Ovary (tissue), 10 donors: ENCODE data around the gene PRMT2. TPM values are rescaled to one million over a fixed set of nuclear protein-coding genes. Genes with fewer than 3 reads are reported as not detected.

Experiments
- DNase-seq, 5 donors: peaks; one replicate each; pipeline ENCODE4 v3.0.0-alpha.2; 2019 to 2020
- H3K27ac ChIP-seq, 2 donors: fragments of 200-600 bp; one replicate each; pipeline versions ENCODE4 v1.5.1 to v1.8.0; 2019 to 2022
- H3K27me3 ChIP-seq: fragments of 200-600 bp; one replicate; pipeline ENCODE4 v1.8.0; 2022
- H3K36me3 ChIP-seq: fragments of 200-600 bp; sonication (generic); one replicate; pipeline ENCODE4 v1.5.1; 2019
- H3K4me1 ChIP-seq: one replicate; pipeline ENCODE4 v1.8.1; 2013; ENCODE audit warnings: mild to moderate bottlenecking, moderate library complexity; ENCODE audit not compliant: insufficient read depth
- H3K4me3 ChIP-seq: fragments of 200-600 bp; sonication (generic); one replicate; pipeline ENCODE4 v1.5.1; 2017
- H3K9me3 ChIP-seq, 2 donors: fragments of 200-600 bp in 1 of 2; sonication (generic) in 1 of 2; one replicate each; pipeline versions ENCODE4 v1.5.1 to v1.8.1; 2013 to 2019; ENCODE audit warnings: mild to moderate bottlenecking in 1 of 2, moderate library complexity in 1 of 2
- EP300 ChIP-seq: sonication (generic); formaldehyde crosslinking; IDR thresholded peaks from one replicate; pipeline ENCODE4 v1.6.1; 2017; ENCODE audit warnings: antibody characterized with exemption
- POLR2A ChIP-seq: fragments of 450-650 bp; IDR thresholded peaks from one replicate; pipeline ENCODE4 v1.6.1; 2017; ENCODE audit warnings: antibody characterized with exemption, mild to moderate bottlenecking, moderate library complexity
- WGBS, 3 donors: extraction: QIAGEN DNeasy Blood & Tissue Kit in 1 of 3; methylation state at CpG; one replicate each; pipeline versions ENCODE4 v1.1.5 to v1.1.7; 2013 to 2017; 5-methylcytosine and 5-hydroxymethylcytosine counted together
- intact Hi-C, 4 donors: fragments of 100-400 bp; cut with DNase I; formaldehyde crosslinking; loops; one replicate each; pipeline versions ENCODE4 v1.11.0 to v1.15.1; 2022 to 2023
- long read RNA-seq, 3 donors: library from polyadenylated mRNA in 2 of 3; unstranded in 2 of 3; transcript quantifications; one replicate each; pipeline ENCODE4 v2.0.0 and lab custom pipeline, GENCODE V29; 2021 to 2026
- polyA plus RNA-seq, 2 donors: library from polyadenylated mRNA; stranded (reverse); fragments of 200-250 nt in 1 of 2; fragments of 350-450 nt in 1 of 2; fragmentation: Illumina TruSeq in 1 of 2; extraction: RNeasy Lipid Tissue Mini Kit (QIAGEN cat#74804) in 1 of 2; gene quantifications; one replicate each; pipeline ENCODE4 v1.2.3, GENCODE V29; 2013 to 2014
- total RNA-seq, 7 donors: library from RNA; depleted of rRNA in 2 of 7; stranded (reverse); fragments of >200 nt in 2 of 7; fragmentation: NEBNext Ultra II Directional in 3 of 7; extraction: Animal tissue kit (Norgen Biotek cat#: 25700) in 3 of 7; gene quantifications; one replicate each; pipeline versions ENCODE4 v1.1.0 to v1.2.4, GENCODE V29; 2016 to 2023
- TF ChIP-seq, protein P1 (sequence below), 3 donors: fragments of 450-650 bp in 2 of 3; fragments of 200-600 bp in 1 of 3; IDR thresholded peaks; one replicate each; pipeline versions ENCODE4 v1.5.1 to v1.8.0; 2016 to 2022; ENCODE audit warnings: antibody characterized with exemption in 3 of 3, mild to moderate bottlenecking in 1 of 3
- donor health status: DM: no; HTN: no; CAD: no; lungs with moderate emphysema.
- donor health status: DM: no; HTN: no; CAD: no.
- donor health status: Bipolar disorder and iron deficiency.
- donor health status: DM: yes; HTN: yes; CAD: no.
- donor health status: DM: no; HTN: no; CAD: no.
- donor health status: DM: yes; HTN: yes; CAD: no.

PRMT2 gene
- total RNA-seq (100 to 1,000 TPM in 2 of 7 donors, 10 to 100 TPM in 5; 62.6 to 125 (median 98.1) TPM), polyA plus RNA-seq (100 to 1,000 TPM in 1 of 2 donors, 10 to 100 TPM in 1; 80.9 to 124 TPM)
- long read RNA-seq, donor 1, transcript PRMT2-206 (11 exons, 2,131 nt) = major isoform, 492 of 1,237 reads
- long read RNA-seq, donor 1, transcript PRMT2-204 (6 exons, 954 nt) = minor isoform, 8 of 1,237 reads
- long read RNA-seq, donor 1, transcript PRMT2-201 (7 exons, 1,011 nt) = minor isoform, 33 of 1,237 reads
- long read RNA-seq, donor 1, transcript PRMT2-203 (12 exons, 2,688 nt) = minor isoform, 236 of 1,237 reads
- long read RNA-seq, donor 1, partial matches to known transcripts = 323 of 1,237 reads
- long read RNA-seq, donor 1, other reads (novel, unspliced or antisense) = 136 of 1,237 reads
- long read RNA-seq, donor 2, transcript PRMT2-203 (12 exons, 2,688 nt) = minor isoform, 11 of 75 reads
- long read RNA-seq, donor 2, transcript PRMT2-206 (11 exons, 2,131 nt) = major isoform, 15 of 75 reads
- long read RNA-seq, donor 2, partial matches to known transcripts = 41 of 75 reads
- long read RNA-seq, donor 2, other reads (novel, unspliced or antisense) = 0 of 75 reads
- long read RNA-seq, donor 3, transcript PRMT2-203 (12 exons, 2,688 nt) = minor isoform, 100 of 371 reads
- long read RNA-seq, donor 3, transcript PRMT2-204 (6 exons, 954 nt) = minor isoform, 6 of 371 reads
- long read RNA-seq, donor 3, transcript PRMT2-206 (11 exons, 2,131 nt) = major isoform, 102 of 371 reads
- long read RNA-seq, donor 3, partial matches to known transcripts = 96 of 371 reads
- long read RNA-seq, donor 3, other reads (novel, unspliced or antisense) = 61 of 371 reads

DNA sequence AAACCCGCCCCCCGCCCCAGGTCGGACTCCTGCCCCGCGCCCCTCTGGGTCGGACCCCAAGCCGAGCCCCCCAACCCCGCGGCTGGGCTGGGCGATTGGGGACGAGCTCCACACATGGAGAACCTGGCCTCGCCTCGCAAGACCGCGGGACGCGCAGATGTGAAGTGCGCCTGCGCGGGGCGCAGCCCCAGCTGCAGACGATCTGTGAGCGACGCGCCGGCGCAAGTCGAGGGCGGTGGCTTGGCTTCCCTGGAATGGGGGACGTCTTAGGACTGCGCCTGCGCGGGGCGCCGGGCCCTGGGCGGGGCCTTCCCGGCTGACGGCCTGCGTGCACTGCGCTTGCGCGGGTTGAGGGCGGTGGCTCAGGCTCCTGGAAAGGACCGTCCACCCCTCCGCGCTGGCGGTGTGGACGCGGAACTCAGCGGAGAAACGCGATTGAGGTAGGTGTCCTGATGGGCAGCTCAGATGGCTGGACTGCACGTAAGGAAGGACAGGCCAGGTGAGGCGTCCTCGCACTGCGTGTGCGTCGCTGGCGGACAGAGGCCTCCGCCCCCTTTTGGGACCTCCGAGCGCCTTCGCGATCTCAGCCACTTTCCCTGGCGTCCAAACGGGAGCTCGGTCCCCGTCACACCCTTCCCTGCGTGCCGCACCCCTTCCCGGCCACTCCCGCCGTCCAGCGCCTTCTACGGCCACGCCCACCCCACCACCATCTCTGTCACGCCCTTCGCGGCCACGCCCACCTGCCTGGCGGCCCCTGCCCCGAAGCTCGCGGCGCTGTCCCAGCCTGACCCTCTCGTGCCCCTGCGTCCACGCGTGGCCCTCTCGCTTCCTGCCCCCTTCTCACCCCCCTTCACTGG is at the start of gene PRMT2:
Gene PRMT2 (plus strand): TSS at position 351 of the 857 bp plus-strand sequence. CDS start 1,278 bp downstream, outside the sequence.
- Histone ChIP-seq H3K27me3 (no peaks in the 10 kb centered on the region), H3K27ac (peak within 1 kb of the TSS; percentile 69 to 98), H3K4me1 (peaks cover 4% of the 10 kb centered on the region), H3K4me3 (peak within 1 kb of the TSS; percentile 98), H3K36me3 (no peaks in the 10 kb centered on the region), H3K9me3 (no peaks in the 10 kb centered on the region)
- TF ChIP-seq POLR2A = peak; percentile 89
- TF ChIP-seq, protein P1, sequence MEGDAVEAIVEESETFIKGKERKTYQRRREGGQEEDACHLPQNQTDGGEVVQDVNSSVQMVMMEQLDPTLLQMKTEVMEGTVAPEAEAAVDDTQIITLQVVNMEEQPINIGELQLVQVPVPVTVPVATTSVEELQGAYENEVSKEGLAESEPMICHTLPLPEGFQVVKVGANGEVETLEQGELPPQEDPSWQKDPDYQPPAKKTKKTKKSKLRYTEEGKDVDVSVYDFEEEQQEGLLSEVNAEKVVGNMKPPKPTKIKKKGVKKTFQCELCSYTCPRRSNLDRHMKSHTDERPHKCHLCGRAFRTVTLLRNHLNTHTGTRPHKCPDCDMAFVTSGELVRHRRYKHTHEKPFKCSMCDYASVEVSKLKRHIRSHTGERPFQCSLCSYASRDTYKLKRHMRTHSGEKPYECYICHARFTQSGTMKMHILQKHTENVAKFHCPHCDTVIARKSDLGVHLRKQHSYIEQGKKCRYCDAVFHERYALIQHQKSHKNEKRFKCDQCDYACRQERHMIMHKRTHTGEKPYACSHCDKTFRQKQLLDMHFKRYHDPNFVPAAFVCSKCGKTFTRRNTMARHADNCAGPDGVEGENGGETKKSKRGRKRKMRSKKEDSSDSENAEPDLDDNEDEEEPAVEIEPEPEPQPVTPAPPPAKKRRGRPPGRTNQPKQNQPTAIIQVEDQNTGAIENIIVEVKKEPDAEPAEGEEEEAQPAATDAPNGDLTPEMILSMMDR (IDR thresholded peaks at IDR 0.05) = peak in 1 of 3 donors; percentile 7
- TF ChIP-seq EP300 = no peak
- DNase-seq = peak; percentile 97 to 99 (median 98)
- 0 to 1% (median 0%) methylated on average over 79 to 90 of the region's 90 CpGs for WGBS, 3 donors
- intact Hi-C loops = no loop called here

- TF ChIP-seq POLR2A = no peak
- TF ChIP-seq, protein P1 (IDR thresholded peaks at IDR 0.05) = no peak
- TF ChIP-seq EP300 = no peak
- no peak for DNase-seq
- intact Hi-C loops = no loop called here
- peaks cover 0 to 6% of the 10 kb centered on the region in 2 donors for H3K9me3 ChIP-seq
- no peaks in the 10 kb centered on the region for H3K27me3 ChIP-seq
- H3K4me1 ChIP-seq = peaks cover 7% of the 10 kb centered on the region
- no peak overlapping the region for H3K4me3 ChIP-seq
- no peaks in the 10 kb centered on the region for H3K36me3 ChIP-seq
- 78 to 89% (median 87%) methylated on average over 8 of the region's 8 CpGs for WGBS, 3 donors
- no peak overlapping the region for H3K27ac ChIP-seq
Observed at GRCh38 chr21:46594276-46594675, 41.2 kb upstream of the PRMT2 start.

DNA sequence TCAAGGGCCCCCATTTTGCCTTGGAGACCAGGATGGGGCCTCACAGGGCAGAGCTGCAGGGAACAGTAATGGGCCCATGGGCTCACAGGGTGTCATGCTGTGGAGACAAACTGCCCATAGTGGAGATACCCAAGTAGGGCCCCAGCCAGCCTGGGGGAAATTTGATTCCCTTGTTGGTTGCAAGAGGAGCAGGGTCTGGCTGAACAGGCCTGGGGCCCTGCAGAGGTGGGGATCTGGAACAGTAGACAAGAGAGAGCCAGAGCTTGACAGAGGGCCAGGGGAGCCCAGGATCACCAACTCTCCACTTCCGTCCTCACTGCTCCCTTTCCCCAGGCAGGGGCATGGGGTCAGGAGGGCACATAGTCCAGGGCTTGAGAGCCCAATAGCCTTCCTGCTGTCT is 39.3 kb upstream of the PRMT2 start:
- Histone ChIP-seq H3K27me3 (no peaks in the 10 kb centered on the region), H3K4me3 (no peak overlapping the region), H3K27ac (no peak overlapping the region), H3K36me3 (no peaks in the 10 kb centered on the region), H3K9me3 (peaks cover 0 to 6% of the 10 kb centered on the region in 2 donors), H3K4me1 (peaks cover 14% of the 10 kb centered on the region)
- DNase-seq = no peak
- no peak for TF ChIP-seq EP300
- TF ChIP-seq POLR2A = no peak
- TF ChIP-seq, protein P1 (IDR thresholded peaks at IDR 0.05) = no peak
- intact Hi-C loops = no loop called here
- 92 to 100% (median 96%) methylated on average over 1 of the region's 1 CpG for WGBS, 3 donors

DNA sequence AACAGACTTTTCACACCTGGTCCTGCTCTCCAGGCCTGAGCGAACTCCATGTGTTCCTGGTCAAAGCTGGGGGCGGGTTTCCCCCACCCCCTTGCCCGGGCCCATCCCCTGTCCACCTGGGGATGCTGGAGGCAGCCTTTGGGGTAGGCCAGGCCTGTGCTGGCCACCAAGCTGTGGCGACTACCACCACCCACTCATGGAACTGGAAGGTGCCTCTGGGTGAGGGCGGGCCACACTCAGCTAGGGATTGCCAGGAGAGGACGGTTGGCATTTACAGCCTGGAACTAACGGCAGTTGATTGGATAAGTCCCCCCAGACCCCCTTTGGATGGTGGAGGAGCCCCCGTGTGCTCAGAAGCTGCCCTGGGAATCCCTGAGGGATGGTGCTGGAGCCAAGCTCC is 38.4 kb upstream of the PRMT2 start:
- peaks cover 19% of the 10 kb centered on the region for H3K4me1 ChIP-seq

More for the DNA sequence above, 38.4 kb upstream of the PRMT2 start:
- H3K4me3 ChIP-seq = no peak overlapping the region
- intact Hi-C loops = no loop called here
- H3K9me3 ChIP-seq = peaks cover 0 to 6% of the 10 kb centered on the region in 2 donors
- H3K36me3 ChIP-seq = no peaks in the 10 kb centered on the region
- H3K27me3 ChIP-seq = no peaks in the 10 kb centered on the region
- WGBS, 3 donors = 81 to 95% (median 90%) methylated on average over 8 of the region's 8 CpGs
- DNase-seq = no peak
- TF ChIP-seq POLR2A = no peak
- TF ChIP-seq, protein P1 (IDR thresholded peaks at IDR 0.05) = no peak
- no peak for TF ChIP-seq EP300
- no peak overlapping the region for H3K27ac ChIP-seq
